Lower leg skin (tissue), 4 donors: ENCODE measurements around the gene COL15A1. TPM values are rescaled to one million over a fixed set of nuclear protein-coding genes. Genes with fewer than 3 reads are reported as not detected.

Source experiments
- DNase-seq, 2 donors: peaks; one replicate each; pipeline ENCODE4 v3.0.0-alpha.2; 2019; ENCODE audit warnings: low spot score in 2 of 2
- H3K4me3 ChIP-seq: fragments of 200-600 bp; sonication (generic); 2 replicates; pipeline ENCODE4 v1.5.1; 2017; ENCODE audit warnings: mild to moderate bottlenecking, low read depth; ENCODE audit not compliant: poor library complexity, severe bottlenecking
- POLR2A ChIP-seq, 2 donors: fragments of 450-650 bp; IDR thresholded peaks; one replicate each; pipeline ENCODE4 v1.6.1; 2016 to 2017; ENCODE audit warnings: antibody characterized with exemption in 2 of 2, mild to moderate bottlenecking in 1 of 2, moderate library complexity in 1 of 2
- WGBS, 2 donors: methylation state at CpG; one replicate each; pipeline ENCODE4 v1.1.5; 2018; 5-methylcytosine and 5-hydroxymethylcytosine counted together
- intact Hi-C: fragments of 100-400 bp; cut with DNase I; formaldehyde crosslinking; loops from one replicate; pipeline ENCODE4 v1.15.0; 2023; ENCODE audit warnings: low total_unique reads
- total RNA-seq, 4 donors: library from RNA; depleted of rRNA; stranded (reverse); fragments of >200 nt; gene quantifications; one replicate each; pipeline ENCODE4 v1.1.0, GENCODE V29; 2016
- TF ChIP-seq, protein P1 (sequence below), 3 donors: fragments of 450-650 bp; IDR thresholded peaks; one replicate each; pipeline ENCODE4 v1.5.1; 2016; ENCODE audit warnings: antibody characterized with exemption in 3 of 3, mild to moderate bottlenecking in 3 of 3, moderate library complexity in 2 of 3

The COL15A1 gene
- total RNA-seq, 4 donors from 2014 or later: 2.3 to 14.1 (median 8.3) TPM

- WGBS, 2 donors: 1 to 2% methylated on average over 9 of the region's 9 CpGs
- DNase-seq: no peak
- peak overlapping the region; percentile 57 for H3K4me3 ChIP-seq
- TF ChIP-seq POLR2A (IDR thresholded peaks at IDR 0.05): no peak
- TF ChIP-seq, protein P1, sequence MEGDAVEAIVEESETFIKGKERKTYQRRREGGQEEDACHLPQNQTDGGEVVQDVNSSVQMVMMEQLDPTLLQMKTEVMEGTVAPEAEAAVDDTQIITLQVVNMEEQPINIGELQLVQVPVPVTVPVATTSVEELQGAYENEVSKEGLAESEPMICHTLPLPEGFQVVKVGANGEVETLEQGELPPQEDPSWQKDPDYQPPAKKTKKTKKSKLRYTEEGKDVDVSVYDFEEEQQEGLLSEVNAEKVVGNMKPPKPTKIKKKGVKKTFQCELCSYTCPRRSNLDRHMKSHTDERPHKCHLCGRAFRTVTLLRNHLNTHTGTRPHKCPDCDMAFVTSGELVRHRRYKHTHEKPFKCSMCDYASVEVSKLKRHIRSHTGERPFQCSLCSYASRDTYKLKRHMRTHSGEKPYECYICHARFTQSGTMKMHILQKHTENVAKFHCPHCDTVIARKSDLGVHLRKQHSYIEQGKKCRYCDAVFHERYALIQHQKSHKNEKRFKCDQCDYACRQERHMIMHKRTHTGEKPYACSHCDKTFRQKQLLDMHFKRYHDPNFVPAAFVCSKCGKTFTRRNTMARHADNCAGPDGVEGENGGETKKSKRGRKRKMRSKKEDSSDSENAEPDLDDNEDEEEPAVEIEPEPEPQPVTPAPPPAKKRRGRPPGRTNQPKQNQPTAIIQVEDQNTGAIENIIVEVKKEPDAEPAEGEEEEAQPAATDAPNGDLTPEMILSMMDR (IDR thresholded peaks at IDR 0.05): no peak
- intact Hi-C loops: no loop called here
Measured at GRCh38 chr9:99106044-99106375, 162.3 kb downstream of the COL15A1 start.

GRCh38 chr9:99107421-99107820, 163.7 kb downstream of the COL15A1 start:
- H3K4me3 ChIP-seq: no peak overlapping the region
- 8 to 31% methylated on average over 3 of the region's 3 CpGs for WGBS, 2 donors
- no peak for DNase-seq
- TF ChIP-seq, protein P1 (IDR thresholded peaks at IDR 0.05): no peak
- intact Hi-C loops: no loop called here

GRCh38 chr9:99108131-99108530, 164.4 kb downstream of the COL15A1 start:
- intact Hi-C loops: no loop called here
- no peak for DNase-seq
- no peak for TF ChIP-seq POLR2A (IDR thresholded peaks at IDR 0.05)
- TF ChIP-seq, protein P1 (IDR thresholded peaks at IDR 0.05): no peak
- 87 to 90% methylated on average over 2 of the region's 2 CpGs for WGBS, 2 donors
- H3K4me3 ChIP-seq: no peak overlapping the region

DNA sequence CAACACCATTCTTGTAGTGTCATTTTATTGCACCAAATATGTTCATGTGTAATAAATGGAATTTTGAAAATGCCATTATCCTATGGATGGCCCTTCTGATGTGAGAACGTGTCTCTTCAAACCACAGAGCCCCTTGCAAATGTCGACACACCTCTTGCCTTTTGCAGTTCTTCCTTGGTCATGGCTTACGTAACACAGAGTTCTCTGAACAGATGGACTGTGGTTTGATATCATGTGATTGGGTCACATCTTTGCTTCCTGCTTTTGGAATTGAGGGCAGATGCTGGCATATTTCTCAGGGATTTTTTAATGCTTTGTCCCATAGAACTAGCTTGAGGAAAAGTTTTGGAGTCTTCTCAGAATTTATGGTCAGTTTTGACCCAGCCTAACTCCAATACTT, 165.8 kb downstream of the COL15A1 start:
- 61 to 75% methylated on average over 3 of the region's 3 CpGs for WGBS, 2 donors
- DNase-seq: no peak
- intact Hi-C loops: no loop called here
- no peak for TF ChIP-seq POLR2A (IDR thresholded peaks at IDR 0.05)
- TF ChIP-seq, protein P1 (IDR thresholded peaks at IDR 0.05): no peak
- H3K4me3 ChIP-seq: no peak overlapping the region

DNA sequence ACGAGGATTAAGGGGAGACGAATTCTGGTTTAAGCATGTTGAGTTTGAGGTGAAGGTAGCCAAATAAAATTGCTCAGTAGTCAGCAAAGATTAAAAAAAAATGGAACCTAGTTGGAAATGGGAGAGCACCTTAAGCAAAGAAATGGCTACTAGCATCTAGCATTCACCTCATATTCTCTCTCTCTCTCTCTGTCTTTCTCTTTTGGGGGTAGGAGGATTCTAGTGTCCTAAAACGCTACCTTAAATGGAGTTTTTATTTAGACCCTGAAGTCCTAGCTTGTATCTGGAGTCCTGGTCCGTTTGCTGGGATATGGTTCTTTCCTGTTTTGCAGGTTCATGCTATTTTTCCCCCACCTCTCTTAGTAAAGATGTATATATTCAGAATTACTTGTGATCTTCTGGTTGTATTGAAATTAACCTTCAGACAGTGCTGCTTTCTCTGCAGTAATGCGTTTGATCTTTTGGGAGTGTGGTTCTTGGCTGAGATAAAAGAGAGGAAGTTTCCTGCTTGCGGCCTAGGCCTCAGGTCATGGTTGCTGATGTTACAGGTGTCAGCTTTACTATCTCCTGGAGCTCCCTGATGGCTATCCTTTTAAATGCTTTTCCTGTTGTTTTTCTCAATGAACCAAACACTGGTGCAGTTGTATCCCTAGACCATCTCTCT, 169.2 kb downstream of the COL15A1 start:
- 52 to 56% methylated on average over 6 of the region's 6 CpGs for WGBS, 2 donors
- intact Hi-C loops: no loop called here
- TF ChIP-seq, protein P1 (IDR thresholded peaks at IDR 0.05): no peak
- no peak for TF ChIP-seq POLR2A (IDR thresholded peaks at IDR 0.05)
- no peak overlapping the region for H3K4me3 ChIP-seq
- no peak for DNase-seq
